HK-2 (cell line): ENCODE measurements around the gene USP24.
"Not testable (repeated sequence)": the region's sequence is repeated elsewhere in the genome, so short reads cannot be mapped to it uniquely, and the experiment has no call there.

Source experiments
- DNase-seq: peaks from one replicate; pipeline ENCODE4 v3.0.0-alpha.2; 2018; ENCODE audit not compliant: unreplicated experiment

USP24 gene

GRCh38 chr1:55127827-55128343 is 87.3 kb downstream of the USP24 start:
- no peak for DNase-seq

- no peak for DNase-seq
These were observed 90.7 kb downstream of the USP24 start for GRCh38 chr1:55124470-55124869.

GRCh38 chr1:55120538-55120937 is 94.6 kb downstream of the USP24 start:
- DNase-seq: no peak

- no peak for DNase-seq
These were observed 96.4 kb downstream of the USP24 start for GRCh38 chr1:55118651-55119329.

GRCh38 chr1:55117941-55118340 is 97.2 kb downstream of the USP24 start:
- DNase-seq: no peak

- DNase-seq: not testable (repeated sequence)
These were observed 106.2 kb downstream of the USP24 start for GRCh38 chr1:55109005-55109404.

GRCh38 chr1:55107101-55107500 is 108.1 kb downstream of the USP24 start:
- no peak for DNase-seq

- DNase-seq: no peak
These were observed 111.3 kb downstream of the USP24 start for GRCh38 chr1:55103891-55104290.

- no peak for DNase-seq
These were observed 120.1 kb downstream of the USP24 start for GRCh38 chr1:55095095-55095494.

GRCh38 chr1:55092475-55092874 is 122.7 kb downstream of the USP24 start:
- DNase-seq: no peak

- DNase-seq: no peak
These were observed 125.5 kb downstream of the USP24 start for GRCh38 chr1:55089683-55090082.

GRCh38 chr1:55088413-55088812 is 126.8 kb downstream of the USP24 start:
- DNase-seq: no peak

GRCh38 chr1:55087439-55087838 is 127.7 kb downstream of the USP24 start:
- DNase-seq: no peak

GRCh38 chr1:55084257-55084656 is 130.9 kb downstream of the USP24 start:
- no peak for DNase-seq

GRCh38 chr1:55081905-55082296 is 133.3 kb downstream of the USP24 start:
- DNase-seq: no peak

- no peak for DNase-seq
These were observed 133.8 kb downstream of the USP24 start for GRCh38 chr1:55081188-55081904.

- no peak for DNase-seq
These were observed 135.5 kb downstream of the USP24 start for GRCh38 chr1:55079651-55080050.

GRCh38 chr1:55078470-55078869 is 136.7 kb downstream of the USP24 start:
- no peak for DNase-seq

- DNase-seq: no peak
These were observed 138.8 kb downstream of the USP24 start for GRCh38 chr1:55076356-55076755.

- DNase-seq: no peak
These were observed 140.7 kb downstream of the USP24 start for GRCh38 chr1:55074455-55074854.

- DNase-seq: no peak
These were observed 141.8 kb downstream of the USP24 start for GRCh38 chr1:55073187-55073916.

GRCh38 chr1:55071477-55071876 is 143.7 kb downstream of the USP24 start:
- peak; percentile 50 for DNase-seq
